Dedifferentiated amniotic fluid mesenchymal stem cell (primary cell): Measurements from ENCODE around the gene PRKAG2.
A peak's percentile ranks its signal among the peaks of the same experiment; 100 is the strongest.
"Not testable (repeated sequence)": the region's sequence is repeated elsewhere in the genome, so short reads cannot be mapped to it uniquely, and the experiment has no call there.

Source experiments
- DNase-seq: peaks from one replicate; pipeline ENCODE4 v3.0.0-alpha.2; 2016; ENCODE audit errors: extremely low spot score

Gene PRKAG2

DNA sequence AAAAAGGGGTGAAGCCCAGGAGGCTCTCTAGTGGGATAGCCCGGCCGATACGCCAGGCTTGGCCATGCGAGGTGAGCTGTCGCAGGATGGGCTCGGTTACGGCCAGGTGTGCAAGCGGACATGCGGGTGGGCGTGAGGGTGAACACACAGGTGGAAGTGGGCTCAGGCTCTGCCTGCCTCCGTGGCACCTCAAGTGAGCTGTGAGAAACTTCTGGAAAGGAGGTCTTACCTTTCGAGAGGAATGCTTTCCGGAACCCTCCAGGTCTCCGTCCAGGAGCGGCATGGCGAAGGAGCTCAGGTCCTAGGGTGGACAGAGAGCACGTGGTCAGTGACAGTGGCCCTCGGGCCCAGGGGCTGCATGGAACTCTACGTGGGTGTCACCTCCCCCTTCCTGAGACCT is 90.7 kb downstream of the PRKAG2 start:
- no peak for DNase-seq

DNA sequence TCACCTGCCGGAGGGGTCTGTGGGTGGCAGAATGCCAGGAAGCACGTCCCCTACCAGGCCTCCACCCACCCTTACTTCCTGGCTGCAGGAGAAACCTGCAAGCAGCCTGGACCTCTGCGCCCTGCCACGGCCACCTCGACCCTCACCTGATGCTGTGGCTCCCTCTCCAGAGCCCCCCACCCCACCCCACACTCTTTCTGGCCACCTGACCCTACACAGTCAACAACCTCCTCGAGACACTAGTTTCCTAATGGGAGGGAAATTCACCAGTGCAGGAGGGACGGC is 91.3 kb downstream of the PRKAG2 start:
- DNase-seq = no peak

GRCh38 chr7:151784853-151785680 is 91.8 kb downstream of the PRKAG2 start:
- DNase-seq = no peak

DNA sequence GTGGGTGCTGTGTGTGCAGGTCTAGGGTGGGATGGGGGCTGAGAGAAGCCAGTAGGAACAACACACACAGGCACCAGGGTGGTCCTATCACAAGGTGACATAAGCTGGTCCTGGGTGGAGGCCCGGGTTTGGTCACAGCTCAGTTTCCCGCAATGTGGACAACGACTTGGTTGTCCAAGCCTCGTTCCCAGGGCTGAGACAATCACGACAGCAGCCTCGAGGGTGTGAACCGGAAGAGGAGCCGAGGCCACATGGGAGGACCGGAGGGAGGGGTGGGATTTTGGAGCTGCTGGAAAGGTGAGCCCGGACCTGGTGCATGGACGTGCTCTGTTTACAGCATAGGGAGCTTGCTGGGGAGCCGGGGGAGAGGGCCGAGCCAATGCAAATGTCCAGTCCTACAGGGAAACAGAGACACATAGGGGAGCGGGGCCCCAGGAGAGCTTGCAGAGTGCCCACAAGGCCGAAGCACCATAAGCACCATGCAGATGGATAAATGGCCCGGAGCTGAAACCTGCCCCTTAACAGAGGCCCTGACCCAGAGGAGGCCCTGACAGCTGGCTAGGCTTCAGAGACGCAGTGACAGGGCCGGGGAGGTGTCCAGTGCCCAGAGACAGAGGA is 92.8 kb downstream of the PRKAG2 start:
- DNase-seq = no peak

DNA sequence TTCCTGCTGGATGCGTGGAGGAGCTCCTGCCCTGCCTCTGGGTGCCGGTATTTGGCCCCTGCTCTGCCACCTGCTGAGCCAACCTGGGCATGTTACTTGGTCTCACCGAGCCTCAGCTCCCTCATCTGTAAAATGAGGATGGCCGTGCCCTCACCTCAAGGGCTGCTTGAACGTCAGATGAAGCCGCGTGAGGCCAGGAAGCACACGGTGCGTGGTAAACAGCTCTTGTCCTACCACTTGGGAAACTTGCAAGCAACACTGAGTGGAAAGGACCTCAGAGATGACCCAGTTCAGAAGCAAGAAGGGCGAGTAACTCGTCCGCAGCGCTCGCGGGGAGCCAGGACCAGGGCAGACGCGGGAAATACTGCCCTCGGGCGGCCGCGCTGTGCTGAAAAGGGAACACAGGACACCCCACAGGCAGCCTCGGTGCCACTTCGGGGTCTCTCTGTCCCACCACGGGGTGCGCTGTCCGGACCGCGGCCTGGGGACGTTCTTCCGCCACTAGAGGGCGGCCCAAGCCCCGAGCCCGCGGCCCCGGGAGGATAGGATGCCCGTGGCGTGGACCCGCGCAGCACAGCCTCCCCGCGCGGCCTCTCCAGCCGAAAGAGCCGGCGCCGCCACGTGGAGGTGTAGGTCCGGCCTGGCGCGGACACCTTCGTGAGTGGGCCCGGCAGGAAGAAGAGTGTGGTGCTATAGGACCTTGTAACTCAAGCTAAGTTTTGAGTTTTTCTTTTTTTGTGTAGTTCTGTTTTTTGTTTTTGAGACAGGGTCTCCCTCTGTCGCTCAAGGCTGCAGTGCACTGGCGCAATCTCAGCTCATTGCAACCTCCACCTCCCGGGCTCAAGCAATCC is 94.1 kb downstream of the PRKAG2 start:
- peak; percentile 38 for DNase-seq

DNA sequence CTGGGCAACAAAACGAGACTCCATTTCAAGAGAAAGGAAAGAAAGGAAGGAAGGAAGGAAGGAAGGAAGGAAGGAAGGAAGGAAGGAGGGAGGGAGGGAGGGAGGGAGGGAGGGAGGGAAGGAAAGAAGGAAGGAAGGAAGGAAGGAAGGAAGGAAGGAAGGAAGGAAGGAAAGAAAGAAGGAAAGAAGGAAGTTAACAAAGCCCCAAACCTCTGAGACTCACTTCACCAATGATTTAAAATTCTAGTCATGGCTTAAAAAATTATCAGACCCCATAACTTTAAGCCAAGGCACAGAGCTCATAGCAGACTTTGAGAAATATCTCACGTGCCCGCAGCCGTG is 94.7 kb downstream of the PRKAG2 start:
- not testable (repeated sequence) for DNase-seq

DNA sequence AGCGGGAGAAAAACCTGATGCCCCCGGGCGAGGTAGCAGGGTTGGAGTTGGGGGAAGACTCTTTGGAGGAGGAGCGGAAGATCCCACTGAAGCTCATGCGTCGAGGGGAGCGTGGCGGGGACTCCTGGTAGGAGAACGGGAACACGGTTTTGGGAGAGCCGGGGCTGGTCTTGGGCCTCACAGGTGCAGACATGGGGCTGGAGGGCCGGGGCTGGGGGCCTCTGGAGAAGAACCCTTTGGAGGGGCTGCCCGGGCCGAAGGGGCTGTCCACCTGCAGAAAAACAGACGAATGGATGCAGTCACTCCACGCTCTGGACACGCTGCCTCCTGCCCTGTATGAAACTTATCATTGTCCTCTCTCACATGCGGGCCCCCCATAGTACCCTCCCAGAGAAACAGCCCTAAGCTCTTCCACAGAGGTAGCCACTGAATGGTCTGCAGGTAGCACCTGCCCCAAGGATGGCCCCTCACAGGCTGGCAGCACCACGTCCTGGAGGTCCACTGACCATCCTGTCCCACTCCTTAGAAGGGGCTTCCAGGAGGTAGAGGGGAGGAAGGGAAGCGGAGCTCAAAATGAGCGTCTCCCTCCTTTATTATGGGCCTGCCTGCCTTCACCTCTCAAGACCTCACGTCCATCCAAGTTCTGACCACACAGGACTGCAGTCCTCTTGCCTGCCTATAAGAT is 95.6 kb downstream of the PRKAG2 start:
- no peak for DNase-seq

DNA sequence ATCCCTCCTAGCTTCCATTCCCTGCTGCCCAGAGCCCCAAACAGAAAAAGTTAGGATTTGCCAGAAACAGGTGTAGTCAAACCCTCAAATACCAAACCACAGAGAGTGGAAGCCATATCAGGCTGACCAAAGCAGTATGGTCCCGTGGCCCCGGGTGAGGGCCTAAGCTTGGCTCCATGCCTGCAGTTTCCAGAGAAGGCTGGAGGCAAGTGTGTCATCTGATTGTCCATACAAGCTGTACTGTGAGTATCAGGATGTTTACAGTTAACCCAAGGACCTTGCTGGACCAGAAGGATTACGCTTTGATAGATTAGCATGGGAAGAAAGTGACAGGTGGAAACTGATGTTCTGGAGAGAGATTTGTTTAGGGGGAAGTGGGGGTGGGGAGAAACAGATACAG is 96.3 kb downstream of the PRKAG2 start:
- DNase-seq = no peak

DNA sequence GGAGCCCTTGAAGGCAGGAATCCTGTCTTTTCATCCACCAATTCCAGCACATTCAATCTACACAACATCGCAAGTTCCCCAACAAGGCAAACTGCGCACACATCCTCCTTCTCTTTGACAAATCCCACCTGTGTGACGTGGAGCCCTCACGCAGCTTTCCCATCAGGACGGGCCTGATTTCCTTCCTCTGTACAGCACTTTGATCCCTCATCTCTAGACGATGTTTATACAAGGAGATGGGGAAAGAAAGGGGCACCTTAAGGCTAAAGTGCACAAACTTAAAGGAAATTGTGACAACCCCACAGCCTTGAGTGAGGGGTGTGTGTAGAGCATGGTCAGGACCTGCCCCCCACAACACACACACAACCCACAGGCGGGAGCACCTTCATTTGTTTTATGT is 97.2 kb downstream of the PRKAG2 start:
- no peak for DNase-seq

DNA sequence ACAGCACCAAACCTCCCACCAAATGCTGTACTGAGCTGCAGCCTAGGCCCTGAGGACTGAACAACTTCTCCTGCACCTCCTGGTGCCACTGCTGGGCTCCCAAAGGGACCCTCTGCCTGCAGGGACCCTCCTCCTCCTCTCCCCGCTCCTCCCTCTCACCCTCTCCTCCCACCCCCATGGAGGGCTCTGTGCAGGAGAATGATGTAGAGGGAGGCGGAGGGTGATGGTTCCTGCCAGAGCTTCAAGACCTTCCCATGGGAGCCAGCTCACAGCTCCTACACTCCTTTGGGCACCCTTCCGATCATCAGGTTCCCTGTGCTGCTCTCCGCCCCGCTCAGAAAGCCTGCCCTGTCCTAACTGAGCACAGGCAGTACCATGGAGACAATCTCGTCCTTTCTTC is 97.7 kb downstream of the PRKAG2 start:
- no peak for DNase-seq

GRCh38 chr7:151777908-151778670 is 98.8 kb downstream of the PRKAG2 start:
- DNase-seq = no peak

DNA sequence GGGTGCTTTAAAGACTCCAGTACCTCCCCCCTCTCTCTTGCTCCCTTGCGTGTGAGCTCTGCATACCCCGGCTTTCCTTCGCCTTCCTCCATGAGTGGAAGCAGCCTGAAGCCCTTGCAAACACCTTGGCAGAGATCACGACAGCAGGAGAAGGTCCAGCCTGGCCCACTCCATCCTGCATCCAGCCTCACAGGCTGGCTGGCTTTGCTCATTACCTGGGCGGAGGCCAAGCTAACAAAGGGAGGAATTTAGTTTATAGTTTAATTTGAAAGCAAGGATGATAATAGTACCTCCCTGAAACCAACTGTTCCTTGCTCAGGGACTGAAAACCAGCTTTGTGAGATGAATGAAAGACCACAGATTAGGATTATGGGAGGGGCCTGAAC is 99.4 kb downstream of the PRKAG2 start:
- DNase-seq = no peak

- no peak for DNase-seq
Measured at GRCh38 chr7:151776876-151777494, 99.9 kb downstream of the PRKAG2 start.

DNA sequence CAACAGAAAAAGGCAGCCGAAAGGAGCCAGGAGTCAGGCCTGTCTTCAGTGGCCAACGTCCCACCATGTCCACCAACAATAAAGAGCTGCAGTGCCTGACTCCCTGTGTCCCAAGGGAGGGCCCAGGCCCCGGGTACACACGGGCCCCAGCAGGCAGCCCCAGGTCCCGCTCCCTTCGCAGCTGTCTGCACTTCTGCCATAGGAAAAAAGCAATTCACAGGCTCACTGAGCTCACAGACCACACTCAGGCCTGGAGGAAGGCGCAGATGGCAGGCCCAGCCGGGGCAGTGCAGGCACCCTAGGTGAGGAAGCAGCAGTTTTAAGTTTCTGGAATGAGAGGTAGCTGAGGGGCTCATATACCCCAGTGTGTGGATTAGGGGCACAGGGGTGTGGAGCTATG is 100.5 kb downstream of the PRKAG2 start:
- DNase-seq = no peak

DNA sequence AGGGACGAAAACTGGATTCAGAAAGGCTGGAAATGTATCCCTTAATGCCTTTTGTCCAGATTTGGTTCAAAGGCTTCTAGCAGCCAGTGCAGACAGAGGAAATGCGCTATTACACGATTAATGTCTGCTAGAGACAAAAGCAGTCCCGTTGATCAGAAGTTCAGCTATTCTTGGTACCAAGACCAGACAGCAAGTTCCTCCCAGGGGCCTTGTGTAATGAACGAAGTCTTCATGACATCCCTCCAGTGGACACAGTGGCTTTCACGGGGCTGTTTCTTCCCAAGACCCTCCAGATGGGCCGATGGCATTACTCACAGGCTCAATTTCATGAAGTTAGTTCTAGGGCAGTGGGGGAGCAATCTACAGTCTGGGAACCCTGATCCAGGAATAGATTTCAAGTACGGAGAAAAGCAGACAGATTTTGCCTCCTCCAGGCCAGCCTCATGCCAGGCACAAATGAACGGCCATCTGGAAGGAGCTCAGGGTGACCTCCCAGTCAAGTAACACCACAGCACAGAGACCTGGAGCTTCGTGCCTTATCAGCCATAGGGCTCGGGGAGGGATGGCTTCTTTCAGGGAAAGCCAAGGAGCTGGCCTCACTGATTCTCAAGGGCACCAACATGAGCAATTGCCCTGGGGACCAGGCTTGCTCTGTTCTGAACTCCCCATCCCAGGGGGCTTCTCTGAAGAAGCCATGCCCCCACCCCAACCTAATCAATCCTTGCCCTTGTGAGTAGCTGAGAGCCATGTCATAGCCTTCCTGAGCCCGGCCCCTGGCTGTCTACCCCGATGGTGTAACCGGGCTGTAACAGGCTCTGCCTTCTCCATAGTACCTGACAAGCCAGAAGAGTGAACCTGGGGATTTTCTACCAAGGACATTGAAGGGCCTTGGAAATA is 101.1 kb downstream of the PRKAG2 start:
- DNase-seq = no peak

DNA sequence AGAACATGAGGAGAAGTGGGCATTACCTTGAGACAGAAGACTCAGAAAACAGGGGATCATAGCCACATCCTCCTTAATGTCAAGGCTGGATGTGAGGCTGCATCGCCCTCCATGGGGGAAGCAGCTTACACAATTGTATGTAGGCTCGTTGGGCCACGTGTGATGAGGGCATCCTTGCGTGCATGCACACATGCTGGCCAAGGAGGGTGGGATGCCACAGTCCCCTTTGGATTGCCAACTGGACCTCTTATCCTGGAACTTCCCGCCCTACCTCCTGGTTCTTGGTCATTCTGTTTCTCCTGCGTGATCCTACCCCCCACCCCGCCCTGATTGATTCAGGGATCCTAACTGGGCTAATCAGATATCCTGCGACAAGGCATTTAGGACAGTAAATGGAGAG is 102.0 kb downstream of the PRKAG2 start:
- DNase-seq = no peak

DNA sequence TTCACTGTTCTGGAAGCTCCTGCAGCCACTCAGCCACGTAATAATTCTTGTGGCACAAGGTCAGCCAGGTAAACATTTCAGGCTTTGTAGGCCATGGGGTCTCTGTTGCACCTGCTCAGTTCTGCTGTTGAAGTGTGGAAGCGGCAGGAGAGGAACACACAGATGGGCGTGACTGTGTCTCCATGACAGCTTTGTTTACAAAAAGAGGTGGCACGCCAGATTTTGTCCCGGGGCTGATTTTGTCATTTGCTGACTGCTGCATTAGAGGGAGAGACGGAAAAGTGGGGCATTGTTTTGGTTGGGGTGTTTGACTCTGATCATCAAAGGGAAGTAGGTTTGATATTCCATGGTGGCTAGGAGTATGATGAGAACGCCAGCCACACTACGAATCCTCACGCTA is 103.1 kb downstream of the PRKAG2 start:
- no peak for DNase-seq

DNA sequence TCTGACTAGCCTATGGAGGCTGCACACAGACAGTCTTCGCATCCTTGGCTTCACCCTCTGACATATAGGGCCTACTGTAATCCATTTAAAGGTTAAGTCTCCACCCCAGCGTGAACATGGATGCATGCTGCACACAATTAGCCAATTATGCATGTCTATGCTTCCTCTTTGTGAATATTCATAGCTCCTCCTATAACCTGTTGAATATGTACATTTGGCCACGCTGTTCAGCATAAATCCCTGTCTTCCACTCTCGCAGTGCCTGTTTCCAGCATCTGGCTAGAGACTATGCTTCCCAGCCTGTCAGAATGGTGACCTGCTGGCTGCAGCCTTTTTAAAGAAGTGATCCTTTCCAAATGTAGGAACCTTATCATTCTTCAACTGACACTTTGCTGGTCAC is 106.7 kb downstream of the PRKAG2 start:
- DNase-seq = no peak

DNA sequence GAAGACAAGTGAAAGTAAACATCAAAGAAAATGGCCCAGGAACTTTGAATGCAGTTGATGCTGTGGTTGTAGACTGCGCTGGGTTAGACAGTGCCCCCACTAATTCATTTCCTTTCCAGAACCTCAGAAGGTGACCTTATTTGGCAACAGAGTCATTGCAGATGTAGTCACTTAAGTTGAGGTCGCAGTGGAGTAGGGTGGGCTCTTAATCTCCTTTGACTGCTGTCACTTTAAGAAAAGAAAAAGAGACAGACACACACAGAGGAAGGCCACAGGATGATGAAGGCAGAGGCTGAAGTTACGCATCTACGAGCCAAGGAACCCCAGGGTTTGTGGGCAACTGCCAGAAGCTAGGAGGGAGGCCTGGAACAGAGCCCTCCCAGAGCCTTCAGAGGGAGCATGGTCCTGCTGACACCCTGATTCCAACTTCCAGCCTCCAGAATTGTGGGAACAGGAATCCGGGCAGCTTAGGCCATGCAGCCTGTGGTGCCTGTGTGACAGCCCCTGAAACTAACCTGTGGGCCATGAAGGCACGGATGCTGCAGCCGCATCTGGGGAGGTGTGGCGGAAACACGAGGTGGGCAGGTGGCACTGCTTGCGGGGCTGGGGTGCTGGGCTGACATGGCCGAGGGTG is 107.6 kb downstream of the PRKAG2 start:
- DNase-seq = no peak

GRCh38 chr7:151768805-151769187 is 108.1 kb downstream of the PRKAG2 start:
- DNase-seq = no peak
